GM21360 (cell line): ENCODE results near the gene MAGI2.

Experiments used
- ATAC-seq: cut with Tn5 transposase; IDR thresholded peaks from one replicate; pipeline ENCODE4 v1.9.1; 2021; ENCODE audit warnings: mild to moderate bottlenecking, moderate library complexity; ENCODE audit not compliant: unreplicated experiment

The MAGI2 gene

GRCh38 chr7:78684201-78684600, 769.3 kb downstream of the MAGI2 start:
- ATAC-seq = no peak

DNA sequence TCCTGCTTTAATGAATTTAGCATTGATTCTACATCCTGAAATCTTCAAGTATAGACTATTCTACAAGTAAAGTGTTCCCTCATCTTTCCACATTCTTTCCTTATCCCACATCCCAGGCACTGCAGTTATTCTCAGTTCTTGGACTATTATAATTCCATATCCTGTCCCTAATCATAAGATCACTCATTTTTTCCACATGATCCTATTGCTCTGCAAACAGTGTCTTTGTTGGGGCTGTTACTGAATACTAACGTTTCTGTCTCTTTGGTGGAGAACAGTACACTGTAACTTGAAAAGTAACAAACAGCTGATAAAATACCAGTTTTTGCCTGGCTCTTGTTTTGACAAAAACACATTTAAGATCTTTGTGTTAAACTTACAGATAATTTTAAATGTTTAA, 769.9 kb downstream of the MAGI2 start:
- no peak for ATAC-seq

GRCh38 chr7:78679112-78679876, 774.2 kb downstream of the MAGI2 start:
- no peak for ATAC-seq

- ATAC-seq = no peak
Observed at GRCh38 chr7:78677391-78677790, 776.1 kb downstream of the MAGI2 start.

GRCh38 chr7:78675511-78675910, 778.0 kb downstream of the MAGI2 start:
- no peak for ATAC-seq

DNA sequence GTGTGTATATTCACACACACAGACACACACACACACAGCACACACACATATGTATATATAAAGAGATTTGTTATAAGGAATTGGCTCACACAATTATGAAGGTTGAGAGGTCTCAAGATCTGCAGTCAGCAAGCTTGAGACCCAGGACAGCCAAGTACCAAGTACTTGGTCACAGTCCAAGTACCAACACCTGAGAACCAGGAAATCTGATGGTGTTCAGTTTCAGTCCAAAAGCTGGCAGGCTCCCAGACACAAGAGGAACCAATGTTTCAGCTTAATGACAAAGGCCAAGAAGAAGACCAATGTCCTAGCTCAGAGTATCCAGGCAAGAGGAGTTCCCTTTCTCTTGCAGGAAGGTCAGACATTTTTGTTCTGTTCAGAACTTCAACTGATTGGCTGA, 780.2 kb downstream of the MAGI2 start:
- ATAC-seq = no peak

GRCh38 chr7:78662939-78663338, 790.5 kb downstream of the MAGI2 start:
- no peak for ATAC-seq

- no peak for ATAC-seq
Observed at GRCh38 chr7:78649976-78650375, 803.5 kb downstream of the MAGI2 start.

GRCh38 chr7:78649236-78649635, 804.2 kb downstream of the MAGI2 start:
- ATAC-seq = no peak

DNA sequence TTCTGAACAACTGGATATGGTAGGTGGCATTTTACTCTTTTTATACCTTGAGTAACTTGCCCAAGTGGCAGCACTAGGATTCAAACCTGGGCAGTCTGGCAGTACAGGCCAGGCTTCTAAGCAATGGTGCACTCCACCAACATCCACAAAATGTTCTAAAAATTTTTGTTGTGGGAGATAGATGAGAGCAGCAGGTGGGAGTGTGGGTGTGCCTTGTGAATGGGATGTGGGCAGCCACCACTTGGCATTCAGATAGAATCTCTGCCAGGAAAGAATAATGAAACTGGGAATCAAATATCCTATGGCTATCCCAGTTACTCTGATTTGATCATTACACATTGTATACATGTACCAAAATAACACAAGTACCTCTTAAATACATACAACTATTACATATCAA, 810.7 kb downstream of the MAGI2 start:
- no peak for ATAC-seq

- no peak for ATAC-seq
Observed at GRCh38 chr7:78638364-78638763, 815.1 kb downstream of the MAGI2 start.

- ATAC-seq = no peak
Observed at GRCh38 chr7:78636727-78637126, 816.7 kb downstream of the MAGI2 start.

- no peak for ATAC-seq
Observed at GRCh38 chr7:78635026-78635793, 818.3 kb downstream of the MAGI2 start.

DNA sequence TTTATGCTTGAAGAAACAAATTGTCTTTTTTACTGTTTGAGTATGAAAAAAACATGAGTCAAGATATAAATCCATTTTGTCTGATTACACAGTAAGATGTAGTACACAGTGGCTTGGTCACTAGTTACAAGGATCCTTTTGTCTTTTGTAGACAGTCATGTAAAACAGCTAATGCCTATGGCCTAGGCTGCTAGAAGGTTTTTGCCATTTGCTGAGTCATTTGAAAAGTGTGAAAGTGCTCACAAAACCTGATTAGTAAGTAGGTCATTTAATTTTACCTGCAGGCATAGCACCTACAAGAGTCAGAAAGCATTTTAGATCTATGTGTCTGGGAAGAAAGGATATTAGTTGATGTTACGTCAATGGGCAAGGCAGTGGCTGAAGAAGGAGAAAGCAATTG, 819.4 kb downstream of the MAGI2 start:
- ATAC-seq = no peak

DNA sequence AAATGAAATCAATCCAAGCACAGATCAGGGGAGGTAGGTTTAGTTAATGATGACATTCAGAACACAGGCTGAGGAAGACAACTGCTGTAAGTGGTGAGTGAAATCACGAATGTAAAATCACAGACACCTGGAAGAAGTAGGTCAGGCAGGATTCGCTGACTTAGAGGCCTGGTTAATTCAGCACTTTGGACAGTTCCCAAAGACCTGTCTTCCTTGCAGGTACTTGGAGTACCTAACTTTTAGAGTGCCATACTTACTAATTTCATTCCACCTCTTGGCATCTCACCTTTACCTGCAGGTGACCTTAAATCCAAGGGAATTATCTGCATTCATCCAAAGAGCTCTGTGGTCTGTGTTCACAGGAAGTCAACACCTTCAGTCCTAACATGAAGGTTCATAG, 832.5 kb downstream of the MAGI2 start:
- no peak for ATAC-seq

DNA sequence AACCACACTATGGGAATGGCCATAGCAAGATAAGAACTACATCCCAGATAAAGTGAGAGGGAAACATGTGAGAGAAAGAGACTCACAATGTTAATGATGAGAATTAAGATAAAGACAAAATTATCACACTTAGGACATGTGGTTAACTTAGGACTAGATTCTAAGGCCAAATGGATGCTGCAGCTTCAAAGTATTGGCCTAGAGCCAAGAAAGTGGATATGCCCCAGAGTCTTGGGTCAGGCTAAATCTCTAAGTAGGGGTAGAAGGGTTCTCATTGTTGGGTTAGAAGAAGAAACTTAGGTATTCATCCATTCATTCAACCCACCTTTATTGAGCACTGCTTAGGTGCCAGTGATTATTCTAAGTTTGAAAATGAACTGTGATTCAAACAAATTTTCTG, 836.9 kb downstream of the MAGI2 start:
- ATAC-seq = no peak

DNA sequence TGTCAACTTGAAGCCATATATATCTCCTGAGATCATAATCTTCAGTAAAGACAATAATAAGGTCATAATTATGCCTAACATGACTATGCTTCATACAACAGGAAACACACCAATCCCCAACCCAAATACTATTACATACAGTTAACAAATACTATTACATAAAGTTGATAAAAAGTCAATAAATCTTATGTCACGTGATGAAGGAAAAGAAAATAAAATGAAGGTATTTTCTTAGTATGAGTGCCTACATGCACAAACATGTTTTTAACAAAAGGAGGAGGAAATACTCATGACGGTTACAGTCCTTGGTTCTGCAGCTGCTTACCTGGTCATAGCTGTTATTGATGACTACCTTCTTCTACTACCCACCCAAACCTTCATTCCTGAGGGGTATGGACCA, 844.2 kb downstream of the MAGI2 start:
- no peak for ATAC-seq

GRCh38 chr7:78607099-78607498, 846.4 kb downstream of the MAGI2 start:
- ATAC-seq = no peak

GRCh38 chr7:78605119-78605518, 848.3 kb downstream of the MAGI2 start:
- ATAC-seq = no peak

- ATAC-seq = no peak
Observed at GRCh38 chr7:78601728-78602127, 851.7 kb downstream of the MAGI2 start.

GRCh38 chr7:78594156-78594555, 859.3 kb downstream of the MAGI2 start:
- ATAC-seq = no peak

DNA sequence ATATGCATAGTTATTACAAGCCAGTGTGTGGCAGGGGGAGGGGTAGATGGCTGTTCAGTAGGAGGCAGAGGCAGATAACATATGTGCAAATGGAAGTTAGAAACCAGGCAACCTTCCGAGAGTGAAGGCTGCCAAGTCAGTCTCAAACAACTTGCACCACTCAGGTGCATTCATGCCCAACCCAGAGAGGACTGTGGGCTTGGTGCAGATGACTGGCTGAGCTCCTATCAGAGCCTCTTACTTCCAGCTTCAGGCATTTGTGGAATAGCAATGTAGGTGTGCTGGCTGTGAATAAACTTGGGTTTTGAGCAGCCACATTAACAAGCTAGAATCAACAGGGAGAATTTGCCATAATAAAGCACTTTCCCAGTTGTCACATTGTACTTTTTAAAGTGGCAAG, 865.1 kb downstream of the MAGI2 start:
- no peak for ATAC-seq
